ENCODE results near the gene MAD2L1. TPM values are rescaled to one million over a fixed set of nuclear protein-coding genes. Genes with fewer than 3 reads are reported as not detected.

Gene MAD2L1
- total and polyA plus RNA-seq, 2 of the 13 experiments (the other 11 are each of a cell fraction or from before 2014, with no cell fraction given), result 40.6 to 109 TPM

GRCh38 chr4:120066517-120067340 lies at the start of gene MAD2L1 (continued):
- peak in 1 of 2 experiments; percentile 80; a peak in 3 of 4 replicates for TF ChIP-seq REST (IDR thresholded peaks at IDR 0.05; ENCODE audit: borderline replicate concordance in 1 of 2, low read depth in 1 of 2, low read length in 2 of 2)
- TF ChIP-seq TBP (CRISPR knock-in tag; IDR thresholded peaks at IDR 0.05), result no peak
- peak; percentile 93; the same call in 1 of the 2 replicates for TF ChIP-seq CENPT (CRISPR knock-in tag; IDR thresholded peaks at IDR 0.05; ENCODE audit: low read depth)
- TF ChIP-seq HNRNPLL (IDR thresholded peaks at IDR 0.05; ENCODE audit: low read depth, low read length, poor library complexity, severe bottlenecking), result peak; percentile 97
- TF ChIP-seq CENPX (CRISPR knock-in tag; IDR thresholded peaks at IDR 0.05), result no peak
- TF ChIP-seq RARA (CRISPR knock-in tag; IDR thresholded peaks at IDR 0.05), result peak; percentile 5; the same call in 1 of the 2 replicates
- no peak for TF ChIP-seq ZNF703 (CRISPR knock-in tag; IDR thresholded peaks at IDR 0.05; ENCODE audit: borderline replicate concordance)
- no peak for TF ChIP-seq ZNF784 (CRISPR knock-in tag; IDR thresholded peaks at IDR 0.05; ENCODE audit: borderline replicate concordance)
- no peak; the same call in 1 of the 2 replicates for TF ChIP-seq NKX3-1 (CRISPR knock-in tag; IDR thresholded peaks at IDR 0.05)
- TF ChIP-seq DMTF1 (CRISPR knock-in tag; IDR thresholded peaks at IDR 0.05), result no peak
- no peak for TF ChIP-seq PBX2 (CRISPR knock-in tag; IDR thresholded peaks at IDR 0.05)
- TF ChIP-seq CBX2 (IDR thresholded peaks at IDR 0.05; ENCODE audit: low read depth, low read length), result no peak
- no peak for TF ChIP-seq CBX2 (CRISPR knock-in tag; IDR thresholded peaks at IDR 0.05; ENCODE audit: low read depth)
- no peak; the same call in 1 of the 2 replicates for TF ChIP-seq ZBTB3 (CRISPR knock-in tag; IDR thresholded peaks at IDR 0.05; ENCODE audit: borderline replicate concordance, low read depth)
- peak; percentile 62 for TF ChIP-seq HOXA3 (CRISPR knock-in tag; IDR thresholded peaks at IDR 0.05)
- TF ChIP-seq RELA (CRISPR knock-in tag; IDR thresholded peaks at IDR 0.05), result peak; percentile 32; the same call in 1 of the 2 replicates
- TF ChIP-seq ZNF577 (CRISPR knock-in tag; IDR thresholded peaks at IDR 0.05; ENCODE audit: borderline replicate concordance, low read depth), result no peak
